ENCODE data around the gene CDHR4.
"Not testable (repeated sequence)": the region's sequence is repeated elsewhere in the genome, so short reads cannot be mapped to it uniquely, and the experiment has no call there.

Gene CDHR4

GRCh38 chr3:49799761-49800160 is at the start of gene CDHR4:
Gene CDHR4, minus strand, starts transcription at chr3:49799873. Its CDS starts 61 bp downstream, at chr3:49799812.
- no peak for DNase-seq (ENCODE audit: low spot score)

DNA sequence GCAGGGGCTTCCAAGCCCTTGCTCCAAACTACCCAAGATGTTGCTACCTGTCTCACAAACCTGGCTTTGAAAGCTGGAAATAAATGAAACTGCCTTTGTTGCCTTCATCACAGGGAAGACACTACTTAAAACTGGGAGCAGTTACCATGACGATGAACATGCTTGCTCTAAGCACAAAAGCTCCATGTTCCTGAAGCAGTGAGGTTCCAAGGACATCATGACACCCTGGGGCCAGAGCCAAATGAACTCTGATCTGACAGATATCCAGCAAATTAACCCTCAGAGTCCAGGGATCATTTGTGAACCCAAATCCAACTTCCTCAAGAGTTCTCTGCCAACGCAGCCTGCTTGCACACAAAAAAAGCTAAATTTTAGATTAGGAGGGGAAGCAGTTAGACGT is 46.0 kb upstream of the CDHR4 start:
- no peak for DNase-seq (ENCODE audit: low spot score)

- no peak for DNase-seq (ENCODE audit: low spot score)
Measured at GRCh38 chr3:49844464-49845183, 45.0 kb upstream of the CDHR4 start.

DNA sequence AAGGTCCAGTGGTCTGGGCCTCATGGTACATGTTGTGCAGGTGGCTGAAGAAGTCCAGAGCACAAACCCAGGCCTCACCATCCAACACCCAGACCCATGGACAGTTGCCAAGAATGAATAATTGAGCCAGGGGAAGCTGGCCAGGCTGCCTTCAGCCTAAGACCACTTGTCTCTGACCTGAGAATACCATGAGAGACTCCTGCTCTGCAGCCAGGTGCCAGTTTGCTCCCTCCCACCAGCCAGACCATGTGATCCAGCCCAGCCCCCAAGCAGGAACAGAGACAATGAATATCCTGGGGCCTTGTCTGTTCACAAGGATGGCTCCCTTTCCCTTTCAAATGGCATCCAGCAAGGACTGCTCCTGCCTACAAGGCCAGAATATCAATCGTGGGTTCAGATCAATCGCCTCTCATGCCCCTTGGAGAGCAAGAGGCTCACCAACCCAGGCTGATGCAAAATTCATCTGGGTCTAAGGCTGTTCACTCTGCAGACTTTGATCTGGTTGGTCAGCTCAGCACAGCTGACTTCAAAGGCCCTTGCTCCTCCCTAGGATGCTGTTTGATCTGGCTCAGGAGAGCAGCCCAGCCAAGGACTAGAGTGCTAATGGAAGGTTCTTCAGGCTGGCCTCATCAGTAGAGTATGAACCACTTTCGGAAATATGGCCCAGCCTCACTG is 43.3 kb upstream of the CDHR4 start:
- DNase-seq (ENCODE audit: low spot score), result no peak

GRCh38 chr3:49841806-49842205 is 42.1 kb upstream of the CDHR4 start:
- no peak for DNase-seq (ENCODE audit: low spot score)

- DNase-seq (ENCODE audit: low spot score), result no peak
Measured at GRCh38 chr3:49841126-49841696, 41.5 kb upstream of the CDHR4 start.

DNA sequence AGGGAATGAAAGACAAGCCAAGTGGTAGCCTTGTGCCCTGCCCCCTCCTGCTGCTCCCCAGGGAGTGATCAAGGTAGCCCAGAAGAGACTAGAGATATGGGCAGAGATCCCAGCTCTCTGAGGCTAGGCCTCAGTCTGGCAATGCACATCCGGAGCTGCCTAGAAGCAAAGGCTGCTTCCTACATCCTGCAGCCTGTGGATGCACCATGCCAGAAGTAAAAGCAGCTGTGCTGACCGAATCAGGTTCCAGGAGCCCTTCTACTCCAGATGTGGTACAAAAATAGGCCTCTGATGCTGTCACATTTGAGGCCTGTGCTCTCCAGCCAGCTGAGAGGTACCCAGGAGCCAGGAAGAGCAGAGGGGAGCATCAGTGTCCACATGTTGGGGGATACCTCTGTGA is 40.7 kb upstream of the CDHR4 start:
- DNase-seq (ENCODE audit: low spot score), result no peak

GRCh38 chr3:49839193-49839809 is 39.6 kb upstream of the CDHR4 start:
- peak; percentile 81 for DNase-seq (ENCODE audit: low spot score)

DNA sequence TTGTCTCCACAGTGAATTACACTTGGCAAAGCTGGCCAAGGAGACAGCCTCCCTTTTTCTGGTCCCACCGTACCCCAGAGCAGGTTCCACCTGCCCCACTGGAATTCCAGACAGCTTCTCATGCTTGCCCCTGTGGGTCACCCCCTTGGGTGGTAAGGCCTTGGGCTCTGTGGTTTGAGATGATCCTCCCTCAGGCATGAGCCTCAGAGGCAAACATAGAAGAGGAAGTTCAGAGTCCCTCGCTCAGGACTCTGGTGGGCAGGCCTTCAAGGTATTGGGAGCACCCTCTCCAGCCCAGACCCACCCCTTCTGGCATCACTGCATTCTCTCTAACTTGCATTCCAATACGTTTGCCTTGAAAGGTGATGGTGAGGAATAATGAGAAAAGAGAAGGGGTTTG is 31.7 kb upstream of the CDHR4 start:
- DNase-seq (ENCODE audit: low spot score), result no peak

GRCh38 chr3:49826016-49826415 is 26.3 kb upstream of the CDHR4 start:
- peak; percentile 94 for DNase-seq (ENCODE audit: low spot score)

DNA sequence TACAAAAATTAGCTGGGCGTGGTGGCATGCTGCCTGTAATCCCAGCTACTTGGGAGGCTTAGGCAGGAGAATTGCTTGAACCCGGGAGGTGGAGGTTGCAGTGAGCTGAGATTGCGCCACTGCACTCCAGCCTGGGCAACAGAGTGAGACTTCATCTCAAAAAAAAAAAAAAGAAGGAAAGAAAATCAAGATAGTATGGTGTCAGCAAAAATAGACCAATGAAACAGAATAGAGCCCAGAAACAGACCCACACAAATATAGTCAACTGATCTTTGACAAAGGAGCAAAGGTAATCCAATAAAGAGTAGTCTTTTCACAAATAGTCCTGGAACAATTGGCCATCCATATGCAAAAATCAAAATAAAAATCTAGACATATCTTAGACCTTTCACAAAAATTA is 23.5 kb upstream of the CDHR4 start:
- not testable (repeated sequence) for DNase-seq (ENCODE audit: low spot score)

- DNase-seq (ENCODE audit: low spot score), result peak; percentile 78
Measured at GRCh38 chr3:49813497-49814174, 14.0 kb upstream of the CDHR4 start, which contains the start of gene UBA7. Gene UBA7, minus strand, starts transcription at chr3:49813953. Its CDS starts 166 bp downstream, at chr3:49813787.

- DNase-seq (ENCODE audit: low spot score), result no peak
Measured at GRCh38 chr3:49812916-49813496, 13.3 kb upstream of the CDHR4 start.

- DNase-seq (ENCODE audit: low spot score), result no peak
Measured at GRCh38 chr3:49807431-49808114, 7.9 kb upstream of the CDHR4 start.

DNA sequence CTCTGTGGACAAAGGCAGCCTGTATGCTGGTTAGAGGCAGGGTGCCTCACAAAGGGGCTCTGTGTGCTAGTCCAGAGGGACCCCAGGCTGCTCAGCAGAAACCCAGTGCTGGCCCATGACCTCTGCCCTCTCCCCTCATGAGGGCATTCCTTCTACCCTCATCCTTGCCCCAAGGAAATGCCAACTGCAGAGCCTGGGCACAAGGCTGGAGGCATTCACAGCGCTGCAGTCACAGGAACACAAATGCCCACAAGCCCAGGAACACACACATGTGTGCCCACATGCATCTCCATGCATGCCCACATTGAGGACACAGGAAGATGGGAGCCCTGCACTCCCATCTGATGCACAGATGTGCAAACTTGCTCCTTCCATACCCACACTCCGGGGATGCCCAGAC is 7.2 kb upstream of the CDHR4 start:
- no peak for DNase-seq (ENCODE audit: low spot score)

- no peak for DNase-seq (ENCODE audit: low spot score)
Measured at GRCh38 chr3:49805897-49806701, 6.4 kb upstream of the CDHR4 start.

DNA sequence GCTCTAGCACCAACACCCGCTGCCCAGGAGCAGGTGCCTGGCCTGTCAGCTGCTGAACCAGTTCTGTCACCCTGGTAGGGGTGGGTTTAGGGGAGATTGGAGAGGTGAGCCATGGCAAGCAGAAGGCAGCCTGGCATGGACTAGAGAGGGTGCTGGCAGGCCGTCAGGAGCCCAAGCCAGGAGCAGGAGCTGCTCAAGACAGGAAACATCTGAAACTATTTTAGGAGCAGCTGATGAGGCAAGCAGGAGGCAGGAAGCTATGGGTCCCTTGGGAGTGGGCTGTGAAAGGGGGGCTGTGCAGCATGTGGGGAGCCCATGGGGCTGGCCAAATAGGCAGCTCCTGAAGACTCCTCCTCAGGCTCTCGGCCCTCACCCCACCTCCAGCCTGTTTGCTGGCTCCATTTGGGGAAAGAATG is 5.7 kb upstream of the CDHR4 start:
- no peak for DNase-seq (ENCODE audit: low spot score)

DNA sequence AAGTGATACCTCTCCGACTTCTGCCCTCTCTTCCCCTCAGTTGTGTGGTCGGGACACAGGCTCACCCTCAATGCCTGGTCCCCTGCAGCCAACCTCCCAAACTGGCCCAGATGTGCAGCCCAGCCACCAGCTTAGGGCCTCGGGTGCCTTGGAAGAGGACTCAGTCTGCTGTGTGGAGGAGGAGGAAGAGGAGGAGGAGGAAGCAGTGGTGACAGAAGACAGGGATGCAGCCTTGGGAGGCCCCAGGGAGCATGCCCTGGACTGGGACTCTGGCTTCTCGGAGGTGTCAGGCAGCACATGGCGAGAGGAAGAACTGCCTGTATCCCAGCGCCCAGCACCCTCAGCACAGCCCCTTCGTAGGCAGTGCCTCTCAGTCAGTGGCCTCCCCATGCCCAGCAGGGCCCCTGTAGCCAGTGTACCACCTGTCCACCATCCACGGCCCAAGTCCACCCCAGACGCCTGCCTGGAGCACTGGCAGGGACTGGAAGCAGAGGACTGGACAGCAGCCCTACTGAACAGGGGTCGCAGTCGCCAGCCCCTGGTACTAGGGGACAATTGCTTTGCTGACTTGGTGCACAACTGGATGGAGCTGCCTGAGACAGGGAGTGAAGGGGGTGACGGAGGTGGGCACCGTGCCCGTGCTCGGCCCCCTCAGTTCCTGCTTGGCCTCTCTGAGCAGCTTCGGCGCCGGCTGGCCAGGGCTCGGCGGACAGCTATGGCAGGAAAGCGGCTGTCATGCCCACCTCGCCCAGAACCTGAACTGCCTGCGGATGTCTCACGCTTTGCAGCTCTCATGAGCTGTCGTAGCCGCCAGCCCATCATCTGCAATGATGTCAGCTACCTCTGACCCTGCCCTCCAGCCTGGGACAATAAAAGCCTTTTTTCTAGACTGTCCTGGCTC is 4.7 kb upstream of the CDHR4 start:
- DNase-seq (ENCODE audit: low spot score), result no peak

DNA sequence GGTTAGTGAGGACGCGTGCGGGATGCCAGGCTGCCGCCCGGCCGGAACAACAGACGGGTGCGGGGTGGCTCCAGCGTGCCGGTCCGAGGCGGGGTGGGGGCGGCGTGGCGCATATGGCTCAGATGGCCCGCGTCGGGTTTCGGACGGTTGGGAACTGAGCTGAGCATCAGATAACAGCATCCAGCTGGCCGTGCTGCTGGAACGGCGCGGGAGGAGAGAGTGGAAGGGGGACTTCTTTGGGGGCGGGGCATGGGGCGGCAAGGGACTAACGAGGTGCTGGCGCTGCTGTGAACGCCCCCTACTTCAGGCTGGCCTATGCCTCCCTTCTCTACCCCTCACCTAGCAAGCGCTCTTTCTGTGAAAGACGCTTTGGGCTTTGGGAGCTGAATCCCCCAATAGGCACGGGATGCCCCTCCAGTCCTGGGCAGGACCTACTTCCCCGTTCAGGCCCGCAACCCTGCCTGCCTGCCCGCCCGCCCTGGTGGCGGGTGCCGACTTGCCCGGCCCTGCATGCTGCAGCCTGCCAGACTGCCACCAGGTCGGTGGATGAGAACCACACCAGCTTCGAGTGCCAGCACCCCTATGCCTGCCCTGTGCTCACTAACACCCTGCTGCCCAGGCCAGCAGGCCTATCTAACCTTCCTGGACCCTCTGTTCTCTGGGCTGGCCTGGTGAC is 3.9 kb upstream of the CDHR4 start:
- DNase-seq (ENCODE audit: low spot score), result no peak
